Mesenchymal stem cell (in vitro differentiated cells and primary cell): ENCODE data around the gene DNAH8.

Experiments
- DNase-seq: peaks from one replicate; pipeline ENCODE4 v3.0.0-alpha.2; 2013
- H2AFZ ChIP-seq: one replicate; pipeline ENCODE4 v1.6.1; 2013; ENCODE audit warnings: low read depth, mild to moderate bottlenecking, control low read depth, inconsistent platforms, low read length, moderate library complexity
- H2AK5ac ChIP-seq: 2 replicates; pipeline ENCODE4 v1.6.1; 2013; ENCODE audit warnings: low read length, moderate library complexity, mild to moderate bottlenecking, inconsistent platforms; ENCODE audit not compliant: severe bottlenecking
- H2BK120ac ChIP-seq: one replicate; pipeline ENCODE4 v1.6.1; 2013; ENCODE audit warnings: low read depth, mild to moderate bottlenecking, inconsistent platforms, low read length, moderate library complexity
- H2BK12ac ChIP-seq, 2 experiments: one replicate each; pipeline ENCODE4 v1.6.1; 2013; ENCODE audit warnings: inconsistent platforms in 2 of 2, low read length in 2 of 2, mild to moderate bottlenecking in 2 of 2, moderate library complexity in 2 of 2, control low read depth in 1 of 2
- H2BK15ac ChIP-seq: one replicate; pipeline ENCODE4 v1.6.1; 2013; ENCODE audit warnings: mild to moderate bottlenecking, low read depth, inconsistent platforms; ENCODE audit not compliant: poor library complexity, severe bottlenecking
- H2BK5ac ChIP-seq: 2 replicates; pipeline ENCODE4 v1.6.1; 2013; ENCODE audit warnings: low read depth, mild to moderate bottlenecking, low read length, control low read depth, inconsistent platforms; ENCODE audit not compliant: poor library complexity, severe bottlenecking
- H3K14ac ChIP-seq, 2 experiments: one replicate each; pipeline ENCODE4 v1.6.1; 2013; ENCODE audit warnings: inconsistent platforms in 2 of 2, low read length in 2 of 2, control low read depth in 1 of 2, mild to moderate bottlenecking in 1 of 2, moderate library complexity in 1 of 2
- H3K18ac ChIP-seq, 2 experiments: one replicate each; pipeline ENCODE4 v1.6.1; 2013; ENCODE audit warnings: inconsistent platforms in 2 of 2, low read length in 2 of 2, control low read depth in 1 of 2, low read depth in 1 of 2, mild to moderate bottlenecking in 1 of 2
- H3K23ac ChIP-seq, 2 experiments: one replicate each; pipeline ENCODE4 v1.6.1; 2013; ENCODE audit warnings: inconsistent platforms in 2 of 2, low read length in 2 of 2, mild to moderate bottlenecking in 2 of 2, moderate library complexity in 2 of 2, control low read depth in 1 of 2
- H3K27ac ChIP-seq: 2 replicates; pipeline ENCODE4 v1.5.1; 2013; ENCODE audit warnings: mild to moderate bottlenecking, moderate library complexity, low read length, control low read depth, inconsistent platforms; ENCODE audit not compliant: poor library complexity, severe bottlenecking
- H3K27me3 ChIP-seq, 2 experiments: 2 replicates each; pipeline versions ENCODE4 v1.6.1 to v1.7.0; 2013; ENCODE audit warnings: low read length in 2 of 2, mild to moderate bottlenecking in 2 of 2, moderate library complexity in 2 of 2, control low read depth in 1 of 2, inconsistent platforms in 1 of 2; ENCODE audit not compliant: control insufficient read depth in 1 of 2, insufficient read depth in 1 of 2
- H3K36me3 ChIP-seq, 2 experiments: 2 replicates each; pipeline versions ENCODE4 v1.6.1 to v1.7.0; 2013; ENCODE audit warnings: low read length in 2 of 2, control low read depth in 1 of 2, inconsistent platforms in 1 of 2, low read depth in 1 of 2, mild to moderate bottlenecking in 1 of 2; ENCODE audit not compliant: insufficient read depth in 2 of 2, control insufficient read depth in 1 of 2
- H3K4ac ChIP-seq, 2 experiments: one replicate each; pipeline ENCODE4 v1.6.1; 2013; ENCODE audit warnings: inconsistent platforms in 2 of 2, low read length in 2 of 2, mild to moderate bottlenecking in 2 of 2, moderate library complexity in 2 of 2, control low read depth in 1 of 2, low read depth in 1 of 2
- H3K4me1 ChIP-seq: 2 replicates; pipeline ENCODE4 v1.6.1; 2013; ENCODE audit warnings: low read depth, low read length, control low read depth; ENCODE audit not compliant: control insufficient read depth, insufficient read depth
- H3K4me2 ChIP-seq: 2 replicates; pipeline ENCODE4 v1.6.1; 2013; ENCODE audit warnings: low read length, mild to moderate bottlenecking, inconsistent platforms; ENCODE audit not compliant: poor library complexity, severe bottlenecking
- H3K4me3 ChIP-seq, 2 experiments: 2 replicates each; pipeline versions ENCODE4 v1.5.1 to v1.7.0; 2013; ENCODE audit warnings: low read length in 2 of 2, mild to moderate bottlenecking in 2 of 2, control low read depth in 1 of 2, low read depth in 1 of 2; ENCODE audit not compliant: insufficient read depth in 1 of 2
- H3K79me1 ChIP-seq: replicated peaks from 2 replicates; pipeline ENCODE4 v1.6.1; 2013; ENCODE audit warnings: mild to moderate bottlenecking, control low read depth, low read length, inconsistent platforms; ENCODE audit not compliant: poor library complexity, severe bottlenecking
- H3K9ac ChIP-seq: 2 replicates; pipeline ENCODE4 v1.7.0; 2013; ENCODE audit warnings: mild to moderate bottlenecking, low read length, moderate library complexity
- H3K9me3 ChIP-seq: 2 replicates; pipeline ENCODE4 v1.7.0; 2013; ENCODE audit warnings: mild to moderate bottlenecking, low read length; ENCODE audit not compliant: control insufficient read depth
- H4K8ac ChIP-seq: one replicate; pipeline ENCODE4 v1.6.1; 2013; ENCODE audit warnings: inconsistent platforms, mild to moderate bottlenecking, low read length, moderate library complexity
- H4K91ac ChIP-seq: one replicate; pipeline ENCODE4 v1.6.1; 2013; ENCODE audit warnings: mild to moderate bottlenecking, low read length, inconsistent platforms
- WGBS: methylation state at CpG from one replicate; pipeline ENCODE4 v1.1.7; 2013; ENCODE audit warnings: mixed read lengths; 5-methylcytosine and 5-hydroxymethylcytosine counted together

DNAH8 gene

DNA sequence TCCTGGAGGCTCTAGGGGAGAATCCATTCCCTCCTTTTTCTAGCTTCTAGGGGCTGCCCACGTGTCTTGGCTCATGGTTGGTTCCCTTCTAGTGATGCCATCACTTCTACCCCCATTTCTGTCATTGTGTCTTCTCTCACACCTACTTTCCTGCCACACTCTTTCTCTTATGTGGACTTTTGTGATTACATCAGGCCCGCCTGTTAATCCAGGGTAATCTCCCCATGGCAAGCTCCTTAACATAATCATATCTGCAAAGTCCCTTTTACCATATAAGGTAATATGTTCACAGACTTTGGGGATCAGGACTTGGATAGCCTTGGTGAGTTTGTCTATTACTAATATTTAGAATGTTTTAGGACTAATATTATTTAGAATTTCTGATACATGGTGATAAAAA is 111.9 kb downstream of the DNAH8 start:
- Histone ChIP-seq H2BK120ac (no peak overlapping the region), H3K9me3 (no peaks in the 10 kb centered on the region), H3K27ac (no peak overlapping the region), H3K79me1 (no peaks in the 10 kb centered on the region), H3K4ac (no peak overlapping the region), H4K8ac (no peak overlapping the region), H3K9ac (no peak overlapping the region), H4K91ac (no peak overlapping the region), H3K23ac (no peak overlapping the region), H2BK5ac (no peak overlapping the region), H3K4me2 (no peak overlapping the region), H2BK12ac (no peak overlapping the region), H3K4me1 (no peaks in the 10 kb centered on the region), H3K36me3 (no peaks in the 10 kb centered on the region), H3K18ac (no peak overlapping the region), H2BK15ac (no peak overlapping the region), H3K4me3 (no peak overlapping the region), H3K27me3 (peaks cover 0 to 4% of the 10 kb centered on the region in 2 experiments), H2AFZ (no peak overlapping the region), H2AK5ac (no peak overlapping the region), H3K14ac (no peak overlapping the region)
- 55% methylated on average over 2 of the region's 2 CpGs for WGBS
- DNase-seq: no peak

DNA sequence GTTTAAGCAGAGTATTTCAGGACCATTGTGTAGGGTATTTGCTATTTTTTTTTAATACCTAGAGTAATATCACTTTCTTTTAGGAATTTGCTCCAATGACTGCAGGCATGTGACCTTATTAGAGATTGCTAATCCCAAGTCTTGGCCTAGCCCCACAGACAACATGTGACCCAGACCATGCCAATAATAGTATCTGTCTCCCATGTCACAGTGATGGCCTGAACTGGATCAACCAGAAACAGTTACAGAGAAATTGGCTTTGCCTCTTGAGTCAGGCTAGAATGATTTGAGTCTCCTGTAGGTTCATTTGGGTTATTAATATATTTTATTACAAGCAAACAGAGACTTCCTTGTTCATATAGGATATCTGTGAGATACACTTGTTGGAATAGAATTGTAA is 116.8 kb downstream of the DNAH8 start:
- no peaks in the 10 kb centered on the region for H3K9me3 ChIP-seq
- H2AFZ ChIP-seq: no peak overlapping the region

DNA sequence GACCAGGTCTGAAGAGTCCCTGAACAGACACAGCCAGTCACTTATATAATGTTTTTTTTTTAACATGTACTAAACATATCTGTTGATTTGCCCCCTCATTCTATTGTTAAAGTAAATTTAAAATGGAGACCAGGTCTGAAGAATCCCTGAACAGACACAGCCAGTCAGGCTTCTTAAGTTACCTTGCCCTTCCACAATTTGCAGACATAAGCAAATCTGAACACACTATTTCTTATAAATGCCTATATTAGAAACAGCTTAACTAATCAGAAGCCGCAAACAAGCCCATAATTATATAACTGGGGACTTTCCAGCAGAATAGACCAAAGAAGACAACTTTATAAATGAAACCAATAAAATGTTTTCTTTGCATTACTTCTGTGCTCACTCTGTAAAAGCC is 118.2 kb downstream of the DNAH8 start:
- H3K36me3 ChIP-seq: no peaks in the 10 kb centered on the region
- no peak overlapping the region for H4K91ac ChIP-seq
- DNase-seq: no peak
- no peak overlapping the region for H2AFZ ChIP-seq
- H3K14ac ChIP-seq: no peak overlapping the region
- H3K79me1 ChIP-seq: no peaks in the 10 kb centered on the region
- 73% methylated on average over 1 of the region's 1 CpG for WGBS
- H3K9me3 ChIP-seq: no peaks in the 10 kb centered on the region
- H3K4me1 ChIP-seq: no peaks in the 10 kb centered on the region
- H3K4ac ChIP-seq: no peak overlapping the region
- H3K27me3 ChIP-seq: no peaks in the 10 kb centered on the region
- H3K23ac ChIP-seq: no peak overlapping the region
- H4K8ac ChIP-seq: no peak overlapping the region
- H2AK5ac ChIP-seq: no peak overlapping the region
- H3K4me2 ChIP-seq: no peak overlapping the region
- H3K9ac ChIP-seq: no peak overlapping the region
- no peak overlapping the region for H2BK15ac ChIP-seq
- H2BK5ac ChIP-seq: no peak overlapping the region
- H3K27ac ChIP-seq: no peak overlapping the region
- no peak overlapping the region for H2BK120ac ChIP-seq
- H3K18ac ChIP-seq: no peak overlapping the region
- H2BK12ac ChIP-seq: no peak overlapping the region
- no peak overlapping the region for H3K4me3 ChIP-seq

More for the DNA sequence above, 116.8 kb downstream of the DNAH8 start:
- no peak overlapping the region for H3K4ac ChIP-seq
- no peak overlapping the region for H3K14ac ChIP-seq
- H2BK5ac ChIP-seq: no peak overlapping the region
- H3K23ac ChIP-seq: no peak overlapping the region
- H3K4me1 ChIP-seq: no peaks in the 10 kb centered on the region
- no peak for DNase-seq
- H4K8ac ChIP-seq: no peak overlapping the region
- H3K79me1 ChIP-seq: no peaks in the 10 kb centered on the region
- no peak overlapping the region for H2BK12ac ChIP-seq
- H2BK15ac ChIP-seq: no peak overlapping the region
- H3K27me3 ChIP-seq: no peaks in the 10 kb centered on the region
- no peak overlapping the region for H3K9ac ChIP-seq
- no peak overlapping the region for H2BK120ac ChIP-seq
- H3K27ac ChIP-seq: no peak overlapping the region
- H3K4me3 ChIP-seq: no peak overlapping the region
- no peak overlapping the region for H3K18ac ChIP-seq
- no peak overlapping the region for H3K4me2 ChIP-seq
- H2AK5ac ChIP-seq: no peak overlapping the region
- no peak overlapping the region for H4K91ac ChIP-seq
- H3K36me3 ChIP-seq: no peaks in the 10 kb centered on the region

DNA sequence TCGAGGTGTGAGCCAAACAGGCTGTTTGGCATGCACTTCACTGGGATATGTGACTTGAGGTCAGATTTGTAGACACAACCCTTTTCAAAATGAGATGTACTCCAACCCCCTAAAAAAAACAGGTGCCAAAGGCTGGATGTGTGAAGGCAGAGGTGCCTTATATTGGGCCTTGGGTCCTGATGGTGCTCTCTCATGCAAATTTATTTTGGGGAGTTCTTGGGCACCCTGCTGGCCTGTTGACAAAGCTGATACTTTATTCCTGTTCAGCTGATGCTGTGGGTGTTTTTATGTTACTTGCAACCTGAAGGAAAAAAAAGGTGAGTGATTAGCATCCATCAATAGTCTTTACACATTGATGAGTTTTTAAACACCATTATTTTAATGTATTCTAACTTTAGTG is 121.5 kb downstream of the DNAH8 start:
- no peak overlapping the region for H3K14ac ChIP-seq
- H3K18ac ChIP-seq: no peak overlapping the region
- no peak overlapping the region for H2BK12ac ChIP-seq
- H3K9me3 ChIP-seq: no peaks in the 10 kb centered on the region
- H3K4me2 ChIP-seq: no peak overlapping the region
- H2AFZ ChIP-seq: no peak overlapping the region
- no peak overlapping the region for H3K4ac ChIP-seq
- no peaks in the 10 kb centered on the region for H3K36me3 ChIP-seq
- H2BK15ac ChIP-seq: no peak overlapping the region
- WGBS: 78% methylated on average over 1 of the region's 1 CpG
- no peak overlapping the region for H3K9ac ChIP-seq
- H2BK5ac ChIP-seq: no peak overlapping the region
- no peak overlapping the region for H3K4me3 ChIP-seq
- H3K23ac ChIP-seq: no peak overlapping the region
- no peaks in the 10 kb centered on the region for H3K27me3 ChIP-seq
- no peak overlapping the region for H4K8ac ChIP-seq
- no peaks in the 10 kb centered on the region for H3K79me1 ChIP-seq
- no peak for DNase-seq
- no peak overlapping the region for H2BK120ac ChIP-seq
- no peaks in the 10 kb centered on the region for H3K4me1 ChIP-seq
- H2AK5ac ChIP-seq: no peak overlapping the region
- no peak overlapping the region for H4K91ac ChIP-seq
- no peak overlapping the region for H3K27ac ChIP-seq
